A673 (cell line): Measurements from ENCODE around the gene TMPRSS2.

Source experiments
- EZH2 ChIP-seq: fragments of 200-600 bp; sonication (generic); IDR thresholded peaks from 2 replicates; pipeline ENCODE4 v1.6.1; 2017; ENCODE audit warnings: borderline replicate concordance, low read depth, mild to moderate bottlenecking, mixed read lengths, antibody characterized with exemption, low read length; ENCODE audit not compliant: poor library complexity, severe bottlenecking
- TF ChIP-seq, protein P1 (sequence below): fragments of 300-800, 200-600 bp; sonication (generic); conservative IDR thresholded peaks from 2 replicates; pipeline ENCODE4 v1.5.1; 2017; ENCODE audit warnings: low read depth, mild to moderate bottlenecking, antibody characterized with exemption, low read length, moderate library complexity, mixed read lengths

DNA sequence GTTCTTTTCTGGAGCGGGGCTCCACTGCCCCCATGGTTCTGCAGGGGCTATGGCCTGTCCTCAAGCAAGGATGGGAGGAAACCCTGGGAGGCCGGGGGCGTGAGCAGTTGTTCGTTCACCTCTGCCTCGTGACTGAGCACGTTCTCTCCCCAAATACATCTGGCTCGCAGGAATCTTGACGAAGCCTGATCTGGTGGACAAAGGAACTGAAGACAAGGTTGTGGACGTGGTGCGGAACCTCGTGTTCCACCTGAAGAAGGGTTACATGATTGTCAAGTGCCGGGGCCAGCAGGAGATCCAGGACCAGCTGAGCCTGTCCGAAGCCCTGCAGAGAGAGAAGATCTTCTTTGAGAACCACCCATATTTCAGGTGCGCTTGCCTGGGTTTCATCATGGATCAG lies 66.4 kb downstream of the TMPRSS2 start:
- TF ChIP-seq, protein P1, sequence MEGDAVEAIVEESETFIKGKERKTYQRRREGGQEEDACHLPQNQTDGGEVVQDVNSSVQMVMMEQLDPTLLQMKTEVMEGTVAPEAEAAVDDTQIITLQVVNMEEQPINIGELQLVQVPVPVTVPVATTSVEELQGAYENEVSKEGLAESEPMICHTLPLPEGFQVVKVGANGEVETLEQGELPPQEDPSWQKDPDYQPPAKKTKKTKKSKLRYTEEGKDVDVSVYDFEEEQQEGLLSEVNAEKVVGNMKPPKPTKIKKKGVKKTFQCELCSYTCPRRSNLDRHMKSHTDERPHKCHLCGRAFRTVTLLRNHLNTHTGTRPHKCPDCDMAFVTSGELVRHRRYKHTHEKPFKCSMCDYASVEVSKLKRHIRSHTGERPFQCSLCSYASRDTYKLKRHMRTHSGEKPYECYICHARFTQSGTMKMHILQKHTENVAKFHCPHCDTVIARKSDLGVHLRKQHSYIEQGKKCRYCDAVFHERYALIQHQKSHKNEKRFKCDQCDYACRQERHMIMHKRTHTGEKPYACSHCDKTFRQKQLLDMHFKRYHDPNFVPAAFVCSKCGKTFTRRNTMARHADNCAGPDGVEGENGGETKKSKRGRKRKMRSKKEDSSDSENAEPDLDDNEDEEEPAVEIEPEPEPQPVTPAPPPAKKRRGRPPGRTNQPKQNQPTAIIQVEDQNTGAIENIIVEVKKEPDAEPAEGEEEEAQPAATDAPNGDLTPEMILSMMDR = no peak
- TF ChIP-seq EZH2 = no peak
